Measurements from ENCODE around the gene CNTN1.

The CNTN1 gene

DNA sequence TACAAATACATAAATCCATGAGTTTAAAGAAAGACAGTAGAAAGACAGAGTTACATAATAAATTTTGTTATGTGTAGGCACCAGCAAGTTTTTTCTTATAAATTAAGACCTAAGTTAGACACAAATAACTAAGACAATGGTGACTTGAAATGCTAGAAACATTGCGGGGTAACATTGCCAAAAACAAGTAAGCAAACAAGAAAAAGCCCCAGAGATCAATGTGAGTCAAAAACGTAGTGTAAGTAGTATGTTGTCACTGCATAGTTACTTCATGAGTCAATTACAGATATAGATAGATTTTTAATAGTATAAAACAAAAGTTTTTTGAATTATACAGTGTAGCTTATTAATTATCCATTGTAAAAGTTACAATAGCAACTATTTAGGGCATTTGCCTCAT, 83.4 kb downstream of the CNTN1 start:
- no peaks in the 10 kb centered on the region for H3K36me3 ChIP-seq
- no peak overlapping the region for H3K4me3 ChIP-seq (ENCODE audit: low read depth, low read length)
- TF ChIP-seq, protein P1, sequence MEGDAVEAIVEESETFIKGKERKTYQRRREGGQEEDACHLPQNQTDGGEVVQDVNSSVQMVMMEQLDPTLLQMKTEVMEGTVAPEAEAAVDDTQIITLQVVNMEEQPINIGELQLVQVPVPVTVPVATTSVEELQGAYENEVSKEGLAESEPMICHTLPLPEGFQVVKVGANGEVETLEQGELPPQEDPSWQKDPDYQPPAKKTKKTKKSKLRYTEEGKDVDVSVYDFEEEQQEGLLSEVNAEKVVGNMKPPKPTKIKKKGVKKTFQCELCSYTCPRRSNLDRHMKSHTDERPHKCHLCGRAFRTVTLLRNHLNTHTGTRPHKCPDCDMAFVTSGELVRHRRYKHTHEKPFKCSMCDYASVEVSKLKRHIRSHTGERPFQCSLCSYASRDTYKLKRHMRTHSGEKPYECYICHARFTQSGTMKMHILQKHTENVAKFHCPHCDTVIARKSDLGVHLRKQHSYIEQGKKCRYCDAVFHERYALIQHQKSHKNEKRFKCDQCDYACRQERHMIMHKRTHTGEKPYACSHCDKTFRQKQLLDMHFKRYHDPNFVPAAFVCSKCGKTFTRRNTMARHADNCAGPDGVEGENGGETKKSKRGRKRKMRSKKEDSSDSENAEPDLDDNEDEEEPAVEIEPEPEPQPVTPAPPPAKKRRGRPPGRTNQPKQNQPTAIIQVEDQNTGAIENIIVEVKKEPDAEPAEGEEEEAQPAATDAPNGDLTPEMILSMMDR (IDR thresholded peaks at IDR 0.05; ENCODE audit: low read depth, low read length) = no peak
- no peak for DNase-seq
- no peaks in the 10 kb centered on the region for H3K27me3 ChIP-seq (ENCODE audit: insufficient read depth, low read depth, severe bottlenecking)
- H3K27ac ChIP-seq = no peak overlapping the region
- H3K9me3 ChIP-seq (ENCODE audit: severe bottlenecking) = no peaks in the 10 kb centered on the region

- H3K27ac ChIP-seq = no peak overlapping the region
- TF ChIP-seq, protein P1 (IDR thresholded peaks at IDR 0.05; ENCODE audit: low read depth, low read length) = no peak
- no peaks in the 10 kb centered on the region for H3K27me3 ChIP-seq (ENCODE audit: insufficient read depth, low read depth, severe bottlenecking)
- no peaks in the 10 kb centered on the region for H3K9me3 ChIP-seq (ENCODE audit: severe bottlenecking)
- no peak overlapping the region for H3K4me3 ChIP-seq (ENCODE audit: low read depth, low read length)
- no peak for DNase-seq
- no peaks in the 10 kb centered on the region for H3K36me3 ChIP-seq
Measured at GRCh38 chr12:40784102-40784501, 91.9 kb downstream of the CNTN1 start.

DNA sequence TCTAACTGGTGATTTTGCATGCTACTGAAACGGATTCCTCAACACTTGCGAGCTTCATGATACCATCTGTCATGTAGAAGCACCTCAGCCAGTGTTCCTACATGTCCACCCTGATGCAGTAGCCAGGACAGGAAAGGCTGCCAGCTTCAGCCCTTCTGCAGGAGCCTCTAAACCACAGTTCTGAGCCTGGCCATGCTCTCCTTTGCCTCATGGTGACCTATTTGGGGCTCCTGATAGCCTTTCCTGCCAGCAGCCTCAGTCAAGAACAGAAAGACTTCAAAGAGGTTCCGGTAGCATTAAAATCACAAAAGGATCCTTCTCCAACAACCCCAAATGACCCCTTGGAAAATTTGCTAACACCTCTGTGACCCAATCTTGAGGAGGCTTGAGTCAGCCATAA, 96.0 kb downstream of the CNTN1 start:
- Histone ChIP-seq H3K4me3 (ENCODE audit: low read depth, low read length) (no peak overlapping the region), H3K9me3 (ENCODE audit: severe bottlenecking) (no peaks in the 10 kb centered on the region), H3K36me3 (no peaks in the 10 kb centered on the region), H3K27me3 (ENCODE audit: insufficient read depth, low read depth, severe bottlenecking) (no peaks in the 10 kb centered on the region), H3K27ac (no peak overlapping the region)
- no peak for DNase-seq
- TF ChIP-seq, protein P1 (IDR thresholded peaks at IDR 0.05; ENCODE audit: low read depth, low read length) = no peak

DNA sequence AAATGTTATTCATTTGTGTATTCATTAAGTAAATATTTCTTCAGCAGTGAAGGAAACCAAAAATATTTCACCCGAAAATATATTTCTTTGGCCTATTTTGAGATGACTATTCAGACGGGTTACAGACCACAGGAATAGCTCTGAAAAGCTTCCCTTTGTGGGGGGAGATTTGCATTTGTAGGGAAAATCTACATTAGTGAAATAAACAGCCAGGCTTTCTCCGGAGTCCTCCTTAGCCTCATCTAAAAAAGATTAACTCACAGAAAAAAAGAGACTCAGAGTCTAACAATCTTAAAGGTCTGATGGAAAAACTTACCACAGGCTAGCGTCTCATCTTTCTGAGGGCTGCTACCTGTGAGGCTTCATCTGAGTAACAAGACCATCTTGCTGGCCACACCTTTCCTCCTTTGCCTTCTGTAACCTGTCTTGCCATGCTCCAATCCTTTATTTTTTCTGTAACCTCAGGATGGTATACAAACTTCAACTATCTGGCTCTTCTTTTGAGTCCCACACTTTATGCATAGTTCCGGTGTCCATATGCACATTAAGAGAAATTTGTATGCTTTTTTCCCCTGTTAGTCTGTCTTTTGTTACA, 100.7 kb downstream of the CNTN1 start:
- DNase-seq = no peak

DNA sequence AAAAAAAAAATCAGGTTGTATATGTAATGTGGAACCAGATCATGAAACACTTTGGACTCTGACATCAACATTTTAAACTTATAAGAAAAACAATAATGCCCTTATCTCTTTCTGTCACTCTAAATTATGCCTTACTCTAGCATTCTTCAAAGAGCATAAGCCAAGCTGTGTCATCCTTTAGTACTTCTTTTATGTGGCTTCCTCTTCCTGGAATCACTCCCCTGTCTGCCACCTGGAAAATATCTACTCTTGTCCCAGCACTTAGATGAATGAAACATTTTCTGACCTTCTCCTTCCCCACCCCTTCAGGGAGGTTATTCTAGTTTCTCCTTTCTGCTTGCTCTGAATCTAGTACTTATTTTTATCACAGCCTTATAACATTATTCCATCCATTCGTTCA, 101.2 kb downstream of the CNTN1 start:
- Histone ChIP-seq H3K27ac (no peak overlapping the region), H3K36me3 (no peaks in the 10 kb centered on the region), H3K4me3 (ENCODE audit: low read depth, low read length) (no peak overlapping the region), H3K27me3 (ENCODE audit: insufficient read depth, low read depth, severe bottlenecking) (no peaks in the 10 kb centered on the region), H3K9me3 (ENCODE audit: severe bottlenecking) (no peaks in the 10 kb centered on the region)
- no peak for DNase-seq
- TF ChIP-seq, protein P1 (IDR thresholded peaks at IDR 0.05; ENCODE audit: low read depth, low read length) = no peak

More for the DNA sequence above, 100.7 kb downstream of the CNTN1 start:
- Histone ChIP-seq H3K9me3 (ENCODE audit: severe bottlenecking) (no peaks in the 10 kb centered on the region), H3K27ac (no peak overlapping the region), H3K4me3 (ENCODE audit: low read depth, low read length) (no peak overlapping the region), H3K36me3 (no peaks in the 10 kb centered on the region), H3K27me3 (ENCODE audit: insufficient read depth, low read depth, severe bottlenecking) (no peaks in the 10 kb centered on the region)
- TF ChIP-seq, protein P1 (IDR thresholded peaks at IDR 0.05; ENCODE audit: low read depth, low read length) = no peak

GRCh38 chr12:40794087-40794486, 101.8 kb downstream of the CNTN1 start:
- Histone ChIP-seq H3K9me3 (ENCODE audit: severe bottlenecking) (no peaks in the 10 kb centered on the region), H3K36me3 (no peaks in the 10 kb centered on the region), H3K4me3 (ENCODE audit: low read depth, low read length) (no peak overlapping the region), H3K27ac (no peak overlapping the region), H3K27me3 (ENCODE audit: insufficient read depth, low read depth, severe bottlenecking) (no peaks in the 10 kb centered on the region)
- no peak for DNase-seq
- TF ChIP-seq, protein P1 (IDR thresholded peaks at IDR 0.05; ENCODE audit: low read depth, low read length) = no peak
